Adrenal gland (tissue), 12 donors: Measurements from ENCODE around the gene FDX2. TPM values are rescaled to one million over a fixed set of nuclear protein-coding genes. Genes with fewer than 3 reads are reported as not detected.

Experiments
- DNase-seq, 7 donors: peaks; one replicate each; pipeline ENCODE4 v3.0.0-alpha.2; 2019 to 2020
- H3K27ac ChIP-seq, 5 donors: fragments of 200-600 bp; sonication (generic) in 4 of 5; 1 replicate in 3 of 5; 2 replicates in 2 of 5; pipeline versions ENCODE4 v1.5.1 to v1.8.0; 2016 to 2020; ENCODE audit warnings: mild to moderate bottlenecking in 1 of 5
- H3K27me3 ChIP-seq: fragments of 200-600 bp; 2 replicates; pipeline ENCODE4 v1.8.0; 2021
- H3K36me3 ChIP-seq, 2 donors: fragments of 200-600 bp; replicated peaks in 1 of 2; 1 replicate in 1 of 2; 2 replicates in 1 of 2; pipeline versions ENCODE4 v1.5.1 to v1.8.0; 2018 to 2022
- H3K4me1 ChIP-seq, 2 donors: fragments of 200-600 bp; replicated peaks in 1 of 2; 1 replicate in 1 of 2; 2 replicates in 1 of 2; pipeline versions ENCODE4 v1.5.1 to v1.8.0; 2018 to 2021
- H3K4me3 ChIP-seq, 4 donors: fragments of 200-600 bp; sonication (generic) in 3 of 4; one replicate each; pipeline ENCODE4 v1.5.1; 2016 to 2018
- H3K9me3 ChIP-seq, 3 donors: fragments of 200-600 bp; sonication (generic) in 1 of 3; replicated peaks in 1 of 3; 1 replicate in 2 of 3; 2 replicates in 1 of 3; pipeline versions ENCODE4 v1.5.1 to v1.8.0; 2016 to 2021
- POLR2A ChIP-seq, 2 donors: fragments of 450-650 bp; IDR thresholded peaks; one replicate each; pipeline ENCODE4 v1.6.1; 2017; ENCODE audit warnings: antibody characterized with exemption in 2 of 2, mild to moderate bottlenecking in 2 of 2, moderate library complexity in 1 of 2
- WGBS, 4 donors: extraction: QIAGEN DNeasy Blood & Tissue Kit in 2 of 4; methylation state at CpG; one replicate each; pipeline versions ENCODE4 v1.1.5 to v1.1.7; 2013 to 2017; 5-methylcytosine and 5-hydroxymethylcytosine counted together
- intact Hi-C, 2 donors: fragments of 100-400 bp; cut with DNase I; formaldehyde crosslinking; loops; one replicate each; pipeline versions ENCODE4 v1.14.1 to v1.15.0; 2022 to 2023
- polyA plus RNA-seq, 3 donors: library from polyadenylated mRNA; stranded (reverse); fragments of 200-250 nt in 2 of 3; fragments of 350-450 nt in 1 of 3; fragmentation: Illumina TruSeq in 1 of 3; extraction: RNeasy Lipid Tissue Mini Kit (QIAGEN cat#74804) in 1 of 3; gene quantifications; one replicate each; pipeline ENCODE4 v1.2.3, GENCODE V29; 2013 to 2014
- total RNA-seq, 9 donors: library from RNA; depleted of rRNA in 4 of 9; stranded (reverse); fragments of >200 nt in 4 of 9; fragments of 120-200 nt in 1 of 9; fragmentation: NEBNext Ultra II Directional in 1 of 9; extraction: Animal tissue kit (Norgen Biotek cat#: 25700) in 1 of 9; gene quantifications; one replicate each; pipeline versions ENCODE4 v1.1.0 to v1.2.4, GENCODE V29; 2013 to 2023
- TF ChIP-seq, protein P1 (sequence below), 6 experiments: fragments of 450-650 bp in 4 of 6; fragments of 200-600 bp in 2 of 6; sonication (generic) in 1 of 6; IDR thresholded peaks; 1 replicate in 5 of 6; 2 replicates in 1 of 6; pipeline versions ENCODE4 v1.5.1 to v1.8.0; 2016 to 2021; ENCODE audit warnings: antibody characterized with exemption in 6 of 6, mild to moderate bottlenecking in 2 of 6, moderate library complexity in 1 of 6
- donor health status: healthy with polysubstance abuse.
- donor health status: Bipolar disorder and iron deficiency.
- donor health status: DM: yes; HTN: yes; CAD: no.
- donor health status: DM: no; HTN: no; CAD: no.
- donor health status: DM: no; HTN: no; CAD: no.
- donor health status: DM: yes; HTN: yes; CAD: no.

The FDX2 gene
- total and polyA plus RNA-seq, 12 donors = 21.1 to 45.3 (median 31.3) TPM

DNA sequence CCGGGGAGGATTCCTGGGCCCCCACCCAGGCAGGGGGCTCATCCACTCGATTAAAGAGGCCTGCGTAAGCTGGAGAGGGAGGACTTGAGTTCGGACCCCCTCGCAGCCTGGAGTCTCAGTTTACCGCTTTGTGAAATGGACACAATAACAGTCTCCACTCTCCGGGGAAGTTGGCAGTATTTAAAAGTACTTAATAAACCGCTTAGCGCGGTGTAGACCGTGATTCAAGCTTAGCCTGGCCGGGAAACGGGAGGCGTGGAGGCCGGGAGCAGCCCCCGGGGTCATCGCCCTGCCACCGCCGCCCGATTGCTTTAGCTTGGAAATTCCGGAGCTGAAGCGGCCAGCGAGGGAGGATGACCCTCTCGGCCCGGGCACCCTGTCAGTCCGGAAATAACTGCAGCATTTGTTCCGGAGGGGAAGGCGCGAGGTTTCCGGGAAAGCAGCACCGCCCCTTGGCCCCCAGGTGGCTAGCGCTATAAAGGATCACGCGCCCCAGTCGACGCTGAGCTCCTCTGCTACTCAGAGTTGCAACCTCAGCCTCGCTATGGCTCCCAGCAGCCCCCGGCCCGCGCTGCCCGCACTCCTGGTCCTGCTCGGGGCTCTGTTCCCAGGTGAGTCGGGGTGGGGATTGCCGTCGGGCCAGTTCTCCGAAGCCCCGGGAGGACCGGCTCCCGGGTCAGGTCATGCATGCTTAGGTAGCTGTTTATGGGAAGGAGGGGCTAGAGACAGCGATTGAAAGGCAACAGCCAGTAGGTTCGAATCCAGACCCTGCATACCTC lies 45.0 kb downstream of the FDX2 start, which contains the start of gene ICAM1:
ICAM1 (plus strand) TSS at position 505 of the 779 bp plus-strand sequence; CDS start at position 545, 40 bp downstream.
- H3K4me3 ChIP-seq = peak within 1 kb of the TSS in 3 of 4 donors; percentile 19 to 42 (median 22)
- H3K36me3 ChIP-seq = peaks cover 0 to 9% of the 10 kb centered on the region in 2 donors
- intact Hi-C loops = no loop called here
- TF ChIP-seq, protein P1, sequence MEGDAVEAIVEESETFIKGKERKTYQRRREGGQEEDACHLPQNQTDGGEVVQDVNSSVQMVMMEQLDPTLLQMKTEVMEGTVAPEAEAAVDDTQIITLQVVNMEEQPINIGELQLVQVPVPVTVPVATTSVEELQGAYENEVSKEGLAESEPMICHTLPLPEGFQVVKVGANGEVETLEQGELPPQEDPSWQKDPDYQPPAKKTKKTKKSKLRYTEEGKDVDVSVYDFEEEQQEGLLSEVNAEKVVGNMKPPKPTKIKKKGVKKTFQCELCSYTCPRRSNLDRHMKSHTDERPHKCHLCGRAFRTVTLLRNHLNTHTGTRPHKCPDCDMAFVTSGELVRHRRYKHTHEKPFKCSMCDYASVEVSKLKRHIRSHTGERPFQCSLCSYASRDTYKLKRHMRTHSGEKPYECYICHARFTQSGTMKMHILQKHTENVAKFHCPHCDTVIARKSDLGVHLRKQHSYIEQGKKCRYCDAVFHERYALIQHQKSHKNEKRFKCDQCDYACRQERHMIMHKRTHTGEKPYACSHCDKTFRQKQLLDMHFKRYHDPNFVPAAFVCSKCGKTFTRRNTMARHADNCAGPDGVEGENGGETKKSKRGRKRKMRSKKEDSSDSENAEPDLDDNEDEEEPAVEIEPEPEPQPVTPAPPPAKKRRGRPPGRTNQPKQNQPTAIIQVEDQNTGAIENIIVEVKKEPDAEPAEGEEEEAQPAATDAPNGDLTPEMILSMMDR (IDR thresholded peaks at IDR 0.05) = peak in 1 of 6 experiments; percentile 35
- peak; percentile 35 to 52 for TF ChIP-seq POLR2A (IDR thresholded peaks at IDR 0.05)
- 2 to 5% (median 4%) methylated on average over 12 to 51 of the region's 51 CpGs for WGBS, 4 donors
- H3K4me1 ChIP-seq = peaks cover 5 to 19% of the 10 kb centered on the region in 2 donors
- peak within 1 kb of the TSS; percentile 64 to 88 (median 74) for H3K27ac ChIP-seq
- H3K27me3 ChIP-seq = no peaks in the 10 kb centered on the region
- no peaks in the 10 kb centered on the region for H3K9me3 ChIP-seq
- peak; percentile 69 to 94 (median 84) for DNase-seq

DNA sequence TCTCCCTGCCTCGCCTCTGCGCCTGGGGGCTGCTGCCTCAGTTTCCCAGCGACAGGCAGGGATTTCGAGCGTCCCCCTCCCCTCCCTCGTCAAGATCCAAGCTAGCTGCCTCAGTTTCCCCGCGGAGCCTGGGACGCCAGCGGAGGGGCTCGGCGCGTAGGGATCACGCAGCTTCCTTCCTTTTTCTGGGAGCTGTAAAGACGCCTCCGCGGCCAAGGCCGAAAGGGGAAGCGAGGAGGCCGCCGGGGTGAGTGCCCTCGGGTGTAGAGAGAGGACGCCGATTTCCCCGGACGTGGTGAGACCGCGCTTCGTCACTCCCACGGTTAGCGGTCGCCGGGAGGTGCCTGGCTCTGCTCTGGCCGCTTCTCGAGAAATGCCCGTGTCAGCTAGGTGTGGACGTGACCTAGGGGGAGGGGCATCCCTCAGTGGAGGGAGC lies 45.6 kb downstream of the FDX2 start:
- Histone ChIP-seq H3K27ac (peak overlapping the region; percentile 62 to 88 (median 74)), H3K36me3 (peaks cover 0 to 7% of the 10 kb centered on the region in 2 donors), H3K9me3 (no peaks in the 10 kb centered on the region), H3K4me1 (peaks cover 5 to 19% of the 10 kb centered on the region in 2 donors), H3K4me3 (peak overlapping the region in 2 of 4 donors; percentile 19 to 42), H3K27me3 (no peaks in the 10 kb centered on the region)
- WGBS, 4 donors = 1 to 4% (median 3%) methylated on average over 13 to 37 of the region's 37 CpGs; no CpG with 5 or more reads in 1 of the 4 donors
- TF ChIP-seq, protein P1 (IDR thresholded peaks at IDR 0.05) = no peak
- no peak for TF ChIP-seq POLR2A (IDR thresholded peaks at IDR 0.05)
- peak; percentile 62 to 84 (median 76) for DNase-seq
- intact Hi-C loops = no loop called here

DNA sequence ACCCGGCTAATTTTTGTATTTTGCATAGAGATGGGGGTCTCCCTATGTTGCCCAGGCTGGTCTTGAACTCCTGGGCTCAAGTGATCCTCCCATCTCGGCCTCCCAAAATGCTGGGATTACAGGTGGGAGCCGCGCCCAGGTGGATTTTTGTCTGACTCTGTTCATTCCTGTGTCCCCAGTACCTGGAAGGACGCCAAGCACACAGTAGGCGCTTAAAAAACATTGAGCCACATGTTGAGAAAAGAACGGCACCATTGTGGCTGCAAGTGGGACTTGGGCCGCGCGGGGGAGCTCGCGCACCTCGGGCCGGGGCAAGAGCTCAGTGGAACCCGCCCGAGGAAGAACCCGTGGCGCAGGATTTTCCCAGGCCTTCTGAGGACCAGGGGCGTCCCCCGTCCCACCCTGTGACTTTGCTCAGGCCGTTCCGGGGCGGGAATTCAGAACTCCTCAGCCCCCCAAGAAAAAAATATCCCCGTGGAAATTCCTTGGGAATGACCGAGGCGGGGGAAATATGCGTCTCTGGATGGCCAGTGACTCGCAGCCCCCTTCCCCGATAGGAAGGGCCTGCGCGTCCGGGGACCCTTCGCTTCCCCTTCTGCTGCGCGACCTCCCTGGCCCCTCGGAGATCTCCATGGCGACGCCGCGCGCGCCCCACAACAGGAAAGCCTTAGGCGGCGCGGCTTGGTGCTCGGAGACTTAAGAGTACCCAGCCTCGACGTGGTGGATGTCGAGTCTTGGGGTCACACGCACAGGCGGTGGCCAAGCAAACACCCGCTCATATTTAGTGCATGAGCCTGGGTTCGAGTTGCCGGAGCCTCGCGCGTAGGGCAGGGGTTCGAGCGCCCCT lies 46.3 kb downstream of the FDX2 start:
- TF ChIP-seq, protein P1 (IDR thresholded peaks at IDR 0.05) = peak; percentile 89 to 95 (median 92)
- no peak for TF ChIP-seq POLR2A (IDR thresholded peaks at IDR 0.05)
- intact Hi-C loops = loop anchor here (2.0 kb wide), 1 partner anchor 121 kb away; no protein-coding TSS in a partner anchor
- Histone ChIP-seq H3K36me3 (peaks cover 0 to under 1% of the 10 kb centered on the region in 2 donors), H3K9me3 (no peaks in the 10 kb centered on the region), H3K27ac (peak overlapping the region; percentile 62 to 88 (median 74)), H3K4me1 (peaks cover 5 to 19% of the 10 kb centered on the region in 2 donors), H3K27me3 (no peaks in the 10 kb centered on the region), H3K4me3 (peak overlapping the region in 2 of 4 donors; percentile 19 to 42)
- DNase-seq = peak; percentile 79 to 92 (median 83)
- 0 to 10% (median 4%) methylated on average over 12 to 59 of the region's 59 CpGs for WGBS, 4 donors
